Measurements from ENCODE around the gene AGBL1. TPM values are rescaled to one million over a fixed set of nuclear protein-coding genes. Genes with fewer than 3 reads are reported as not detected.

The AGBL1 gene
- total RNA-seq, 1 experiment from 2014 or later = not detected

DNA sequence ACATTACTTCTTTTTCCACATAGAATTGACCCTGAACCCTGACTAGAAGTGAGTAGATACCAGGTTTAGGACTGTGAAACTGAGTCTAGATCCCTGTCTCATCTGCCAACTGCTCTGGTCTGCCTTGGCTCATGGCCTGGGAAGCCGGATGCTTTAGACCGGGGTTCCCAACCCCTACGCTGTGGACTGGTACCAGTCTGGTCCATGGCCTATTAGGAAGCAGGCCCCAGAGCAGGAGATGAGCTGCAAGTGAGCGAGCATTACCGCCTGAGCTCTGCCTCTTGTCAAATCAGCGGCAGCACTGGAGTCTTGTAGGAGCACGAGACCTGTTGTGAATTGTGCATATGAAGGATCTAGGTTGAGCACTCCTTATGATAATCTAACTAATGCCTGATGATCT, 734.2 kb downstream of the AGBL1 start:
- H3K9ac ChIP-seq (ENCODE audit: extremely low read depth, insufficient read length, low read length) = no peak overlapping the region
- no peak overlapping the region for H2BK5ac ChIP-seq (ENCODE audit: insufficient read length, low read length)
- H3K4me2 ChIP-seq (ENCODE audit: insufficient read depth, insufficient read length, low read length) = no peak overlapping the region
- Mint-ChIP-seq H3K4me1 (no peaks in the 10 kb centered on the region), H3K27me3 (ENCODE audit: low read depth) (no peaks in the 10 kb centered on the region), H3K36me3 (ENCODE audit: insufficient read depth in 1 of 3, low read depth in 3 of 3) (no peaks in the 10 kb centered on the region), H3K9me3 (peaks cover 0 to 3% of the 10 kb centered on the region in 2 experiments; a peak in 2 of 5 replicates), H3K4me3 (no peak overlapping the region), H3K27ac (no peak overlapping the region)
- TF ChIP-seq, protein P1, sequence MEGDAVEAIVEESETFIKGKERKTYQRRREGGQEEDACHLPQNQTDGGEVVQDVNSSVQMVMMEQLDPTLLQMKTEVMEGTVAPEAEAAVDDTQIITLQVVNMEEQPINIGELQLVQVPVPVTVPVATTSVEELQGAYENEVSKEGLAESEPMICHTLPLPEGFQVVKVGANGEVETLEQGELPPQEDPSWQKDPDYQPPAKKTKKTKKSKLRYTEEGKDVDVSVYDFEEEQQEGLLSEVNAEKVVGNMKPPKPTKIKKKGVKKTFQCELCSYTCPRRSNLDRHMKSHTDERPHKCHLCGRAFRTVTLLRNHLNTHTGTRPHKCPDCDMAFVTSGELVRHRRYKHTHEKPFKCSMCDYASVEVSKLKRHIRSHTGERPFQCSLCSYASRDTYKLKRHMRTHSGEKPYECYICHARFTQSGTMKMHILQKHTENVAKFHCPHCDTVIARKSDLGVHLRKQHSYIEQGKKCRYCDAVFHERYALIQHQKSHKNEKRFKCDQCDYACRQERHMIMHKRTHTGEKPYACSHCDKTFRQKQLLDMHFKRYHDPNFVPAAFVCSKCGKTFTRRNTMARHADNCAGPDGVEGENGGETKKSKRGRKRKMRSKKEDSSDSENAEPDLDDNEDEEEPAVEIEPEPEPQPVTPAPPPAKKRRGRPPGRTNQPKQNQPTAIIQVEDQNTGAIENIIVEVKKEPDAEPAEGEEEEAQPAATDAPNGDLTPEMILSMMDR (conservative IDR thresholded peaks at IDR 0.05) = no peak
- H3K14ac ChIP-seq (ENCODE audit: insufficient read depth, low read length) = no peak overlapping the region; the same call in 1 of the 2 replicates
- no peak overlapping the region for H2BK12ac ChIP-seq (ENCODE audit: insufficient read length, low read depth, low read length)
- H3K27ac ChIP-seq (ENCODE audit: insufficient read length, low read depth, low read length) = no peak overlapping the region
- H3K4ac ChIP-seq (ENCODE audit: low read depth, low read length) = no peak overlapping the region
- no peak overlapping the region for H2AFZ ChIP-seq (ENCODE audit: low read length)
- DNase-seq = no peak
- no peak overlapping the region for H2BK15ac ChIP-seq (ENCODE audit: low read depth, low read length)
- H3T11ph ChIP-seq (ENCODE audit: low read length) = no peak overlapping the region
- no peaks in the 10 kb centered on the region for H3K4me1 ChIP-seq (ENCODE audit: insufficient read depth, low read length)
- no peaks in the 10 kb centered on the region for H3K79me1 ChIP-seq (ENCODE audit: insufficient read depth, low read depth, low read length, poor library complexity, severe bottlenecking)
- H4K91ac ChIP-seq (ENCODE audit: insufficient read length, low read depth, low read length) = no peak overlapping the region
- no peaks in the 10 kb centered on the region for H3K27me3 ChIP-seq (ENCODE audit: insufficient read depth, low read length)
- no peak overlapping the region for H2AK5ac ChIP-seq (ENCODE audit: insufficient read length, low read length)
- H3K56ac ChIP-seq (ENCODE audit: insufficient read length, low read depth, low read length) = no peak overlapping the region
- no peak overlapping the region for H4K8ac ChIP-seq (replicated peaks; ENCODE audit: insufficient read length, low read depth, low read length)
- no peaks in the 10 kb centered on the region for H3K9me3 ChIP-seq (ENCODE audit: control insufficient read depth, low read depth, low read length)
- H4K5ac ChIP-seq (ENCODE audit: insufficient read length, low read depth, low read length) = no peak overlapping the region
- no peak overlapping the region for H3K18ac ChIP-seq (ENCODE audit: insufficient read length, low read depth, low read length)
- no peaks in the 10 kb centered on the region for H3K23me2 ChIP-seq (ENCODE audit: insufficient read length, low read depth, low read length, poor library complexity, severe bottlenecking)
- no peaks in the 10 kb centered on the region for H3K79me2 ChIP-seq (ENCODE audit: insufficient read depth, low read length)
- no CpG with 5 or more reads among the region's 7 CpGs for WGBS (ENCODE audit: extremely low coverage, insufficient read length, low lambda C conversion rate)
- H2BK20ac ChIP-seq (ENCODE audit: low read depth, low read length, poor library complexity, severe bottlenecking) = no peak overlapping the region
- H4K20me1 ChIP-seq (ENCODE audit: control insufficient read depth, insufficient read depth, insufficient read length) = no peaks in the 10 kb centered on the region
- no peak overlapping the region for H3K23ac ChIP-seq (ENCODE audit: insufficient read length, low read depth, low read length)
- H2BK120ac ChIP-seq (ENCODE audit: low read depth, low read length, poor library complexity, severe bottlenecking) = no peak overlapping the region

All from H9 (cell line).